ENCODE measurements around the gene ZNHIT1. TPM values are rescaled to one million over a fixed set of nuclear protein-coding genes. Genes with fewer than 3 reads are reported as not detected.

ZNHIT1 gene
- total and polyA plus RNA-seq, 2 of the 8 experiments (the other 6 are each of a cell fraction or from before 2014, with no cell fraction given), result 38.2 to 61.7 TPM

DNA sequence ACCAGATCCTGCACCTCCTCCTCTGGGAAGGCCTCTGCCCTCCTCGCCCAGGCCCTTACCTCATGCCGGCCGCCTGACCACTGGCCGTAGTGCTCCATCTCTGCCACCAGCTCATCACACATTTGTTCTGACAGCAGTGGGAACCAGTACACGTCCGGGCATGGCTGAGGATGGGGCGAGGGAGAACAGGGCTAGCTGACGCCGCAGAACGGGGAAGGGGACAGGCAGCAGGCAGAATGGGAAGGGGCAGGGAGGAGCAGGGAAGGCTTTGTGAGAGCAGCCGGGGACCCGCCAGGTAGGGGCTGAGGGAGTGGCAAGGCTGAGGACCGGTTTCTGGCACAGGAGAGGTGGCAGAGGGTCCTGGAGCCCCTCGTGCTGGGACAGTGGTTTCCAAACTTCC, 9.2 kb upstream of the ZNHIT1 start:
- Histone ChIP-seq H3K79me1 (ENCODE audit: low read depth, low read length) (no peaks in the 10 kb centered on the region), H2BK20ac (ENCODE audit: low read length) (no peak overlapping the region), H4K20me1 (replicated peaks in 1 of 2; ENCODE audit: control insufficient read depth in 1 of 2, insufficient read depth in 2 of 2, low read length in 2 of 2) (peaks cover 0 to 2% of the 10 kb centered on the region in 2 experiments), H3K14ac (ENCODE audit: insufficient read length) (no peak overlapping the region), H3K36me3 (ENCODE audit: control insufficient read depth in 2 of 4, insufficient read depth in 4 of 4, low read length in 3 of 4) (no peaks in the 10 kb centered on the region; a peak in 3 of 8 replicates), H3K79me2 (ENCODE audit: control insufficient read depth in 1 of 2, insufficient read depth in 2 of 2, low read length in 2 of 2) (no peaks in the 10 kb centered on the region), H3K4me1 (replicated peaks in 1 of 4; ENCODE audit: control insufficient read depth in 3 of 4, insufficient read depth in 4 of 4, low read length in 3 of 4) (peaks cover 0 to 2% (median 0%) of the 10 kb centered on the region in 4 experiments; a peak in 1 of 7 replicates), H2AFZ (ENCODE audit: low read length) (no peak overlapping the region), H3K23ac (ENCODE audit: insufficient read length) (no peak overlapping the region), H4K8ac (ENCODE audit: extremely low read depth, insufficient read depth, low read length) (no peak overlapping the region), H3K9ac (replicated peaks in 1 of 4; ENCODE audit: extremely low read depth in 1 of 4, low read depth in 3 of 4, low read length in 3 of 4) (no peak overlapping the region), H4K91ac (replicated peaks; ENCODE audit: insufficient read length, low read length) (no peak overlapping the region), H3K4ac (replicated peaks; ENCODE audit: insufficient read length, low read depth, low read length) (no peak overlapping the region), H2BK12ac (ENCODE audit: low read depth, low read length) (no peak overlapping the region), H2AK5ac (ENCODE audit: low read depth, low read length) (no peak overlapping the region), H4K5ac (ENCODE audit: insufficient read length, low read depth, low read length) (no peak overlapping the region), H3K9me3 (ENCODE audit: insufficient read depth in 2 of 2, low read depth in 1 of 2, low read length in 1 of 2) (no peaks in the 10 kb centered on the region), H3K27me3 (replicated peaks in 1 of 4; ENCODE audit: control insufficient read depth in 3 of 4, extremely low read depth in 1 of 4, insufficient read depth in 3 of 4, low read length in 3 of 4) (no peaks in the 10 kb centered on the region), H3K18ac (ENCODE audit: extremely low read depth, low read length) (no peak overlapping the region), H3K27ac (ENCODE audit: low read depth, low read length) (no peak overlapping the region), H3K23me2 (ENCODE audit: low read depth, low read length) (no peaks in the 10 kb centered on the region), H2BK5ac (ENCODE audit: low read depth, low read length) (no peak overlapping the region; the same call in 1 of the 2 replicates), H2BK15ac (ENCODE audit: low read length) (no peak overlapping the region), H3K56ac (replicated peaks; ENCODE audit: insufficient read length, low read depth, low read length) (no peak overlapping the region), H3K4me3 (ENCODE audit: extremely low read depth in 1 of 4, insufficient read depth in 2 of 4, low read depth in 3 of 4, low read length in 4 of 4) (no peak overlapping the region), H2BK120ac (replicated peaks; ENCODE audit: low read depth, low read length) (no peak overlapping the region), H3K4me2 (ENCODE audit: insufficient read depth in 1 of 2, low read depth in 2 of 2, low read length in 2 of 2) (no peak overlapping the region)
- no peak for DNase-seq (ENCODE audit: low read depth in 1 of 2, low spot score in 2 of 2)
- CTCF ChIA-PET (ENCODE audit: partially characterized antibody), result interaction anchor here (0.5 to 2.3 kb wide), 4 partner anchors 9 to 464 kb away, joined by 3 to 5 read pairs (median 4); partner anchors contain the start of genes PLOD3 and ZNHIT1
- TF ChIP-seq SRF (IDR thresholded peaks at IDR 0.05; ENCODE audit: low read depth, low read length), result no peak
- no peak for TF ChIP-seq EGR1 (IDR thresholded peaks at IDR 0.05; ENCODE audit: borderline replicate concordance, low read depth, low read length)
- TF ChIP-seq POLR2AphosphoS5 (IDR thresholded peaks at IDR 0.05; ENCODE audit: low read depth, low read length), result no peak
- TF ChIP-seq ZNF274 (IDR thresholded peaks at IDR 0.05; ENCODE audit: borderline replicate concordance, extremely low read depth, low read length), result no peak
- TF ChIP-seq, protein P1, sequence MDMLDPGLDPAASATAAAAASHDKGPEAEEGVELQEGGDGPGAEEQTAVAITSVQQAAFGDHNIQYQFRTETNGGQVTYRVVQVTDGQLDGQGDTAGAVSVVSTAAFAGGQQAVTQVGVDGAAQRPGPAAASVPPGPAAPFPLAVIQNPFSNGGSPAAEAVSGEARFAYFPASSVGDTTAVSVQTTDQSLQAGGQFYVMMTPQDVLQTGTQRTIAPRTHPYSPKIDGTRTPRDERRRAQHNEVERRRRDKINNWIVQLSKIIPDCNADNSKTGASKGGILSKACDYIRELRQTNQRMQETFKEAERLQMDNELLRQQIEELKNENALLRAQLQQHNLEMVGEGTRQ (IDR thresholded peaks at IDR 0.05; ENCODE audit: low read length), result no peak
- no peak for TF ChIP-seq RFX5 (IDR thresholded peaks at IDR 0.05; ENCODE audit: borderline replicate concordance, low read depth, low read length)
- POLR2A ChIA-PET (ENCODE audit: partially characterized antibody), result interaction anchor here (0.6 to 1.0 kb wide), 3 partner anchors 9 to 85 kb away, joined by 3 read pairs; partner anchors contain the start of genes PLOD3 and ZNHIT1
- FAIRE-seq, result no peak
- WGBS, 2 experiments (ENCODE audit: extremely low coverage in 1 of 2, insufficient coverage in 1 of 2, insufficient read length in 1 of 2, insufficient replicate concordance in 2 of 2, low coverage in 1 of 2, low lambda C conversion rate in 2 of 2, missing lambda C conversion rate in 1 of 2), result 96% methylated on average over 12 of the region's 14 CpGs; no CpG with 5 or more reads in 1 of the 2 experiments
